GM12875 (cell line): Measurements from ENCODE around the gene BLID.

ENCODE experiments used
- H3K4me3 ChIP-seq: one replicate; pipeline ENCODE4 v1.5.1; 2011; ENCODE audit warnings: low read depth, low read length, control low read depth
- CTCF ChIP-seq: IDR thresholded peaks from 2 replicates; pipeline ENCODE4 v1.5.1; 2011; ENCODE audit warnings: low read depth, mild to moderate bottlenecking, control low read depth, inconsistent platforms, low read length, moderate library complexity, borderline replicate concordance; ENCODE audit not compliant: insufficient read depth

The BLID gene

GRCh38 chr11:122150216-122151124 is 34.5 kb upstream of the BLID start:
- no peak overlapping the region for H3K4me3 ChIP-seq
- TF ChIP-seq CTCF = no peak

GRCh38 chr11:122149202-122149601 is 33.2 kb upstream of the BLID start:
- no peak overlapping the region for H3K4me3 ChIP-seq
- TF ChIP-seq CTCF = no peak

GRCh38 chr11:122146475-122146874 is 30.5 kb upstream of the BLID start:
- TF ChIP-seq CTCF = no peak
- H3K4me3 ChIP-seq = no peak overlapping the region

- TF ChIP-seq CTCF = no peak
- H3K4me3 ChIP-seq = no peak overlapping the region
Measured at GRCh38 chr11:122145715-122146274, 29.8 kb upstream of the BLID start.

- no peak overlapping the region for H3K4me3 ChIP-seq
- TF ChIP-seq CTCF = no peak
Measured at GRCh38 chr11:122144752-122145151, 28.7 kb upstream of the BLID start.

- no peak for TF ChIP-seq CTCF
- H3K4me3 ChIP-seq = no peak overlapping the region
Measured at GRCh38 chr11:122141725-122142124, 25.7 kb upstream of the BLID start.

GRCh38 chr11:122140500-122140899 is 24.5 kb upstream of the BLID start:
- no peak for TF ChIP-seq CTCF
- no peak overlapping the region for H3K4me3 ChIP-seq
